OCI-LY1 (cell line): ENCODE results near the gene UBE4B.

Source experiments
- EZH2 ChIP-seq: fragments of 200-600 bp; sonication (generic), shearing (Covaris generic); IDR thresholded peaks from 2 replicates; pipeline ENCODE4 v1.8.0; 2017; ENCODE audit warnings: borderline replicate concordance, mixed run types, mild to moderate bottlenecking, antibody characterized with exemption, low read length, moderate library complexity, mixed read lengths
- TF ChIP-seq, protein P1 (sequence below): fragments of 200-600 bp; sonication (generic), shearing (Covaris generic); IDR thresholded peaks from 2 replicates; pipeline ENCODE4 v1.5.1; 2017; ENCODE audit warnings: mild to moderate bottlenecking, antibody characterized with exemption, low read length, moderate library complexity, mixed read lengths

DNA sequence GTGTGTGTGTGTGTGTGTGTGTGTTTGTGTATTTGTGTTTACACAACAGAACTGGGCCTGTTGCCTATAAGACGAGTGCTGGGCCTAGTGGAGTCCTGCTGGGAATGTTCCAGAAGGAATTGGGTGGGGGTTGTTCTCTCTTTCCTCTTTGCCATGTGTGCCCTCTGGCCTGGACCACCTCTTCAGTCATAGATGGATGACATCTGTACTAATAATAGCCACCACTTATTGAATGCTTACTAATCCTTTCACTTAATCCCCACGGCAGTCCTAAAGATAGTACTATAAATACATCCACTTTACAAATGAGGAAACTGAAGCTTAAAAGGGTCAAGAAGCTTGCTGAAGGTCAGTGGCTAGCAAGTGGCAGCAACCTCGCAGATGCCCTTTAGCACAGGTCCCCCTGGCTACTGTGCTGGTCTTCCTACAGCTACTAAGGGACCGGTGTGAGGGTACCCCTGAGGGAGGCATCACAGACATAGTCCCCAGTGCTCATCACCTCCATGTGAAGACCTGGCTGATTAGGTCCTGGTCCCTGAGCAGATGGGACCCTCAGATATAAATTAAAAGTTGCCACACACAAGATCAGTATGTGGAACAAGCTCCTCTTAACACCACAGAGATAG lies 122.4 kb downstream of the UBE4B start:
- no peak for TF ChIP-seq EZH2
- TF ChIP-seq, protein P1, sequence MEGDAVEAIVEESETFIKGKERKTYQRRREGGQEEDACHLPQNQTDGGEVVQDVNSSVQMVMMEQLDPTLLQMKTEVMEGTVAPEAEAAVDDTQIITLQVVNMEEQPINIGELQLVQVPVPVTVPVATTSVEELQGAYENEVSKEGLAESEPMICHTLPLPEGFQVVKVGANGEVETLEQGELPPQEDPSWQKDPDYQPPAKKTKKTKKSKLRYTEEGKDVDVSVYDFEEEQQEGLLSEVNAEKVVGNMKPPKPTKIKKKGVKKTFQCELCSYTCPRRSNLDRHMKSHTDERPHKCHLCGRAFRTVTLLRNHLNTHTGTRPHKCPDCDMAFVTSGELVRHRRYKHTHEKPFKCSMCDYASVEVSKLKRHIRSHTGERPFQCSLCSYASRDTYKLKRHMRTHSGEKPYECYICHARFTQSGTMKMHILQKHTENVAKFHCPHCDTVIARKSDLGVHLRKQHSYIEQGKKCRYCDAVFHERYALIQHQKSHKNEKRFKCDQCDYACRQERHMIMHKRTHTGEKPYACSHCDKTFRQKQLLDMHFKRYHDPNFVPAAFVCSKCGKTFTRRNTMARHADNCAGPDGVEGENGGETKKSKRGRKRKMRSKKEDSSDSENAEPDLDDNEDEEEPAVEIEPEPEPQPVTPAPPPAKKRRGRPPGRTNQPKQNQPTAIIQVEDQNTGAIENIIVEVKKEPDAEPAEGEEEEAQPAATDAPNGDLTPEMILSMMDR = no peak
